ENCODE data around the gene SLC50A1.

The SLC50A1 gene

GRCh38 chr1:155127105-155127966 lies 8.3 kb upstream of the SLC50A1 start, which contains the start of gene EFNA1:
EFNA1 (plus strand) TSS chr1:155127876; CDS start chr1:155127978, 102 bp downstream.
- Histone ChIP-seq H3K9ac (ENCODE audit: low read length in 2 of 2) (peak within 1 kb of the TSS; percentile 85 to 87), H3K4me3 (ENCODE audit: low read length in 2 of 2) (peak within 1 kb of the TSS; percentile 88 to 93), H3K36me3 (ENCODE audit: control insufficient read depth in 2 of 2, insufficient read depth in 2 of 2, low read length in 2 of 2) (peaks cover 5 to 8% of the 10 kb centered on the region in 2 donors), H3K27me3 (ENCODE audit: control insufficient read depth in 1 of 2, insufficient read depth in 2 of 2, low read length in 2 of 2) (no peaks in the 10 kb centered on the region), H3K27ac (ENCODE audit: low read length) (peak within 1 kb of the TSS; percentile 90), H3K4me1 (ENCODE audit: control insufficient read depth, insufficient read depth, low read length) (peaks cover 61% of the 10 kb centered on the region), H3K9me3 (ENCODE audit: control insufficient read depth in 2 of 2, low read length in 2 of 2) (no peaks in the 10 kb centered on the region)

- peak overlapping the region; percentile 88 to 93 for H3K4me3 ChIP-seq (ENCODE audit: low read length in 2 of 2)
- peak overlapping the region; percentile 85 to 87 for H3K9ac ChIP-seq (ENCODE audit: low read length in 2 of 2)
- H3K36me3 ChIP-seq (ENCODE audit: control insufficient read depth in 2 of 2, insufficient read depth in 2 of 2, low read length in 2 of 2): peaks cover 9% of the 10 kb centered on the region in 2 donors
- no peaks in the 10 kb centered on the region for H3K27me3 ChIP-seq (ENCODE audit: control insufficient read depth in 1 of 2, insufficient read depth in 2 of 2, low read length in 2 of 2)
- peaks cover 61% of the 10 kb centered on the region for H3K4me1 ChIP-seq (ENCODE audit: control insufficient read depth, insufficient read depth, low read length)
- H3K9me3 ChIP-seq (ENCODE audit: control insufficient read depth in 2 of 2, low read length in 2 of 2): no peaks in the 10 kb centered on the region
- peak overlapping the region; percentile 90 for H3K27ac ChIP-seq (ENCODE audit: low read length)
Measured at GRCh38 chr1:155127967-155128754, 7.5 kb upstream of the SLC50A1 start.

GRCh38 chr1:155128755-155129473 lies 6.7 kb upstream of the SLC50A1 start:
- Histone ChIP-seq H3K27me3 (ENCODE audit: control insufficient read depth in 1 of 2, insufficient read depth in 2 of 2, low read length in 2 of 2) (no peaks in the 10 kb centered on the region), H3K4me3 (ENCODE audit: low read length in 2 of 2) (peak overlapping the region; percentile 88 to 93), H3K9me3 (ENCODE audit: control insufficient read depth in 2 of 2, low read length in 2 of 2) (no peaks in the 10 kb centered on the region), H3K36me3 (ENCODE audit: control insufficient read depth in 2 of 2, insufficient read depth in 2 of 2, low read length in 2 of 2) (peaks cover 17% of the 10 kb centered on the region in 2 donors), H3K9ac (ENCODE audit: low read length in 2 of 2) (peak overlapping the region; percentile 85 to 87), H3K4me1 (ENCODE audit: control insufficient read depth, insufficient read depth, low read length) (peaks cover 61% of the 10 kb centered on the region), H3K27ac (ENCODE audit: low read length) (peak overlapping the region; percentile 90)

- H3K9ac ChIP-seq (ENCODE audit: low read length in 2 of 2): peak overlapping the region; percentile 85 to 87
- no peaks in the 10 kb centered on the region for H3K27me3 ChIP-seq (ENCODE audit: control insufficient read depth in 1 of 2, insufficient read depth in 2 of 2, low read length in 2 of 2)
- H3K4me3 ChIP-seq (ENCODE audit: low read length in 2 of 2): peak overlapping the region; percentile 88 to 93
- H3K27ac ChIP-seq (ENCODE audit: low read length): peak overlapping the region; percentile 90
- H3K4me1 ChIP-seq (ENCODE audit: control insufficient read depth, insufficient read depth, low read length): peaks cover 69% of the 10 kb centered on the region
- no peaks in the 10 kb centered on the region for H3K9me3 ChIP-seq (ENCODE audit: control insufficient read depth in 2 of 2, low read length in 2 of 2)
- H3K36me3 ChIP-seq (ENCODE audit: control insufficient read depth in 2 of 2, insufficient read depth in 2 of 2, low read length in 2 of 2): peaks cover 23 to 24% of the 10 kb centered on the region in 2 donors
Measured at GRCh38 chr1:155130272-155131006, 5.2 kb upstream of the SLC50A1 start.

GRCh38 chr1:155131285-155131684 lies 4.4 kb upstream of the SLC50A1 start:
- Histone ChIP-seq H3K27ac (ENCODE audit: low read length) (peak overlapping the region; percentile 90), H3K9me3 (ENCODE audit: control insufficient read depth in 2 of 2, low read length in 2 of 2) (no peaks in the 10 kb centered on the region), H3K4me1 (ENCODE audit: control insufficient read depth, insufficient read depth, low read length) (peaks cover 64% of the 10 kb centered on the region), H3K9ac (ENCODE audit: low read length in 2 of 2) (peak overlapping the region; percentile 51 to 85), H3K27me3 (ENCODE audit: control insufficient read depth in 1 of 2, insufficient read depth in 2 of 2, low read length in 2 of 2) (no peaks in the 10 kb centered on the region), H3K36me3 (ENCODE audit: control insufficient read depth in 2 of 2, insufficient read depth in 2 of 2, low read length in 2 of 2) (peaks cover 23 to 24% of the 10 kb centered on the region in 2 donors), H3K4me3 (ENCODE audit: low read length in 2 of 2) (peak overlapping the region; percentile 88 to 93)

- Histone ChIP-seq H3K36me3 (ENCODE audit: control insufficient read depth in 2 of 2, insufficient read depth in 2 of 2, low read length in 2 of 2) (peaks cover 23 to 24% of the 10 kb centered on the region in 2 donors), H3K9me3 (ENCODE audit: control insufficient read depth in 2 of 2, low read length in 2 of 2) (no peaks in the 10 kb centered on the region), H3K27ac (ENCODE audit: low read length) (peak overlapping the region; percentile 90), H3K9ac (ENCODE audit: low read length in 2 of 2) (peak overlapping the region in 1 of 2 donors; percentile 85), H3K4me3 (ENCODE audit: low read length in 2 of 2) (no peak overlapping the region), H3K4me1 (ENCODE audit: control insufficient read depth, insufficient read depth, low read length) (peaks cover 62% of the 10 kb centered on the region), H3K27me3 (ENCODE audit: control insufficient read depth in 1 of 2, insufficient read depth in 2 of 2, low read length in 2 of 2) (no peaks in the 10 kb centered on the region)
Measured at GRCh38 chr1:155131856-155132255, 3.8 kb upstream of the SLC50A1 start.

GRCh38 chr1:155133799-155134281 lies 1.8 kb upstream of the SLC50A1 start:
- H3K27me3 ChIP-seq (ENCODE audit: control insufficient read depth in 1 of 2, insufficient read depth in 2 of 2, low read length in 2 of 2): no peaks in the 10 kb centered on the region
- H3K9ac ChIP-seq (ENCODE audit: low read length in 2 of 2): no peak overlapping the region
- H3K9me3 ChIP-seq (ENCODE audit: control insufficient read depth in 2 of 2, low read length in 2 of 2): no peaks in the 10 kb centered on the region
- H3K36me3 ChIP-seq (ENCODE audit: control insufficient read depth in 2 of 2, insufficient read depth in 2 of 2, low read length in 2 of 2): peaks cover 24 to 30% of the 10 kb centered on the region in 2 donors
- H3K4me1 ChIP-seq (ENCODE audit: control insufficient read depth, insufficient read depth, low read length): peaks cover 53% of the 10 kb centered on the region
- peak overlapping the region; percentile 98 for H3K27ac ChIP-seq (ENCODE audit: low read length)
- no peak overlapping the region for H3K4me3 ChIP-seq (ENCODE audit: low read length in 2 of 2)

GRCh38 chr1:155134322-155134721 lies 1.3 kb upstream of the SLC50A1 start:
- peaks cover 53% of the 10 kb centered on the region for H3K4me1 ChIP-seq (ENCODE audit: control insufficient read depth, insufficient read depth, low read length)
- peak overlapping the region in 1 of 2 donors; percentile 75 for H3K4me3 ChIP-seq (ENCODE audit: low read length in 2 of 2)
- peak overlapping the region; percentile 98 for H3K27ac ChIP-seq (ENCODE audit: low read length)
- no peaks in the 10 kb centered on the region for H3K9me3 ChIP-seq (ENCODE audit: control insufficient read depth in 2 of 2, low read length in 2 of 2)
- peaks cover 24 to 30% of the 10 kb centered on the region in 2 donors for H3K36me3 ChIP-seq (ENCODE audit: control insufficient read depth in 2 of 2, insufficient read depth in 2 of 2, low read length in 2 of 2)
- H3K27me3 ChIP-seq (ENCODE audit: control insufficient read depth in 1 of 2, insufficient read depth in 2 of 2, low read length in 2 of 2): no peaks in the 10 kb centered on the region
- H3K9ac ChIP-seq (ENCODE audit: low read length in 2 of 2): peak overlapping the region; percentile 97 to 99

GRCh38 chr1:155134880-155135414 lies 705 bp upstream of the SLC50A1 start:
- H3K9me3 ChIP-seq (ENCODE audit: control insufficient read depth in 2 of 2, low read length in 2 of 2): no peaks in the 10 kb centered on the region
- peaks cover 53% of the 10 kb centered on the region for H3K4me1 ChIP-seq (ENCODE audit: control insufficient read depth, insufficient read depth, low read length)
- H3K27me3 ChIP-seq (ENCODE audit: control insufficient read depth in 1 of 2, insufficient read depth in 2 of 2, low read length in 2 of 2): no peaks in the 10 kb centered on the region
- H3K4me3 ChIP-seq (ENCODE audit: low read length in 2 of 2): peak overlapping the region; percentile 75 to 95
- H3K9ac ChIP-seq (ENCODE audit: low read length in 2 of 2): peak overlapping the region; percentile 97 to 99
- H3K36me3 ChIP-seq (ENCODE audit: control insufficient read depth in 2 of 2, insufficient read depth in 2 of 2, low read length in 2 of 2): peaks cover 24 to 30% of the 10 kb centered on the region in 2 donors
- H3K27ac ChIP-seq (ENCODE audit: low read length): peak overlapping the region; percentile 98
